Ovary (tissue), 3 donors: Measurements from ENCODE around the gene POLR1C.

Experiments used
- EP300 ChIP-seq: sonication (generic); formaldehyde crosslinking; IDR thresholded peaks from one replicate; pipeline ENCODE4 v1.6.1; 2017; ENCODE audit warnings: antibody characterized with exemption
- POLR2A ChIP-seq: fragments of 450-650 bp; IDR thresholded peaks from one replicate; pipeline ENCODE4 v1.6.1; 2017; ENCODE audit warnings: antibody characterized with exemption, mild to moderate bottlenecking, moderate library complexity
- TF ChIP-seq, protein P1 (sequence below), 3 donors: fragments of 450-650 bp in 2 of 3; fragments of 200-600 bp in 1 of 3; IDR thresholded peaks; one replicate each; pipeline versions ENCODE4 v1.5.1 to v1.8.0; 2016 to 2022; ENCODE audit warnings: antibody characterized with exemption in 3 of 3, mild to moderate bottlenecking in 1 of 3
- donor health status: DM: no; HTN: no; CAD: no.

DNA sequence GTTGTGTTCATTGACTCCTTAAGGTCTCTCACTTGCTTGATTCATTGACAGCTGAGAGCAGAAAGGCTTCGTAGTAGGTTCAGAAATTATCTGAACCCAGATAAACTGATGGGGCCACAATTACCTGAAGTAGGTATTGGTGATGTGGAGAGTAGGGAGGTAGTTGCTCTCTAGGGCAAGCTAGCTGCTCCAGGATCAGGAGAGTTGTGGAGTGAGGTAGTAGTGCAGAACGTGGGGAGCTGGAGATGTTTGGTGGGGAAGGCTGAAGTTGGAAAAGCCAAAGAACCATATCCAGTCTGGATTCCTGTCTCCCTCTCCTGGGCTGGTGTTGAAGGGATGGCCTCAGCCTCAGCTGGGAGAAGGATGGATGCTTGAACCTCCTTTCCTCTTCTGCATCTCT is 23.7 kb upstream of the POLR1C start:
- TF ChIP-seq POLR2A = no peak
- TF ChIP-seq, protein P1, sequence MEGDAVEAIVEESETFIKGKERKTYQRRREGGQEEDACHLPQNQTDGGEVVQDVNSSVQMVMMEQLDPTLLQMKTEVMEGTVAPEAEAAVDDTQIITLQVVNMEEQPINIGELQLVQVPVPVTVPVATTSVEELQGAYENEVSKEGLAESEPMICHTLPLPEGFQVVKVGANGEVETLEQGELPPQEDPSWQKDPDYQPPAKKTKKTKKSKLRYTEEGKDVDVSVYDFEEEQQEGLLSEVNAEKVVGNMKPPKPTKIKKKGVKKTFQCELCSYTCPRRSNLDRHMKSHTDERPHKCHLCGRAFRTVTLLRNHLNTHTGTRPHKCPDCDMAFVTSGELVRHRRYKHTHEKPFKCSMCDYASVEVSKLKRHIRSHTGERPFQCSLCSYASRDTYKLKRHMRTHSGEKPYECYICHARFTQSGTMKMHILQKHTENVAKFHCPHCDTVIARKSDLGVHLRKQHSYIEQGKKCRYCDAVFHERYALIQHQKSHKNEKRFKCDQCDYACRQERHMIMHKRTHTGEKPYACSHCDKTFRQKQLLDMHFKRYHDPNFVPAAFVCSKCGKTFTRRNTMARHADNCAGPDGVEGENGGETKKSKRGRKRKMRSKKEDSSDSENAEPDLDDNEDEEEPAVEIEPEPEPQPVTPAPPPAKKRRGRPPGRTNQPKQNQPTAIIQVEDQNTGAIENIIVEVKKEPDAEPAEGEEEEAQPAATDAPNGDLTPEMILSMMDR (IDR thresholded peaks at IDR 0.05) = no peak
- TF ChIP-seq EP300 = no peak
